ENCODE data around the gene TRAFD1.

DNA sequence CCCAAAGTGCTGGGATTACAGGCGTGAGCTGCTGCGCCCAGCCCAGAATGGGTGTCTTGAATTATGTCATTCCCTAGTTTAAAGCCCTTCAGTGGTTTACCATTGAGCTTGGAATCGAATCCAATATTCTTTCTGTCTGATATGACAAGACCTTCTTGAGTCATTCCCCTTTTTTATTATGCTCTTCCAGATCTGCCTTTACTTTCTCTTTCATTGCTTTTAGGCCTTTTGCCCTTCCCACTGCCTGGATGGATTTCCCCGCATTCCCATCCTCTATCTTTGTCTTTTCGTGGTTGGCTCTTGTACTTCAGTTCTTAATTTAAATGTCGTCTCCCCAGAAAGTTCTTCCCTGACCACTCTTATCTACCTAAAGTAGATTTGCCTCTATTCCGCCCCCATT lies 1.6 kb downstream of the TRAFD1 start:
- TF ChIP-seq, protein P1, sequence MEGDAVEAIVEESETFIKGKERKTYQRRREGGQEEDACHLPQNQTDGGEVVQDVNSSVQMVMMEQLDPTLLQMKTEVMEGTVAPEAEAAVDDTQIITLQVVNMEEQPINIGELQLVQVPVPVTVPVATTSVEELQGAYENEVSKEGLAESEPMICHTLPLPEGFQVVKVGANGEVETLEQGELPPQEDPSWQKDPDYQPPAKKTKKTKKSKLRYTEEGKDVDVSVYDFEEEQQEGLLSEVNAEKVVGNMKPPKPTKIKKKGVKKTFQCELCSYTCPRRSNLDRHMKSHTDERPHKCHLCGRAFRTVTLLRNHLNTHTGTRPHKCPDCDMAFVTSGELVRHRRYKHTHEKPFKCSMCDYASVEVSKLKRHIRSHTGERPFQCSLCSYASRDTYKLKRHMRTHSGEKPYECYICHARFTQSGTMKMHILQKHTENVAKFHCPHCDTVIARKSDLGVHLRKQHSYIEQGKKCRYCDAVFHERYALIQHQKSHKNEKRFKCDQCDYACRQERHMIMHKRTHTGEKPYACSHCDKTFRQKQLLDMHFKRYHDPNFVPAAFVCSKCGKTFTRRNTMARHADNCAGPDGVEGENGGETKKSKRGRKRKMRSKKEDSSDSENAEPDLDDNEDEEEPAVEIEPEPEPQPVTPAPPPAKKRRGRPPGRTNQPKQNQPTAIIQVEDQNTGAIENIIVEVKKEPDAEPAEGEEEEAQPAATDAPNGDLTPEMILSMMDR (IDR thresholded peaks at IDR 0.05) = no peak
- no peak for TF ChIP-seq POLR2A (IDR thresholded peaks at IDR 0.05)

Measured in suprapubic skin (tissue), 3 donors.